Esophagus squamous epithelium (tissue), 5 donors: ENCODE results near the gene ITGB8. TPM values are rescaled to one million over a fixed set of nuclear protein-coding genes. Genes with fewer than 3 reads are reported as not detected.

Source experiments
- DNase-seq: peaks from one replicate; lab custom pipeline; 2025; lab: John Stamatoyannopoulos, UW
- H3K27ac ChIP-seq, 4 donors: fragments of 200-600 bp; sonication (generic); one replicate each; pipeline ENCODE4 v1.5.1; 2016 to 2019; ENCODE audit warnings: mild to moderate bottlenecking in 1 of 4
- H3K27me3 ChIP-seq, 4 donors: fragments of 200-600 bp; sonication (generic); 1 replicate in 3 of 4; 2 replicates in 1 of 4; pipeline versions ENCODE4 v1.5.1 to v1.6.0; 2017 to 2021; ENCODE audit warnings: antibody characterized with exemption in 1 of 4
- H3K36me3 ChIP-seq, 3 donors: fragments of 200-600 bp; sonication (generic); one replicate each; pipeline ENCODE4 v1.5.1; 2016 to 2019
- H3K4me1 ChIP-seq, 3 donors: fragments of 200-600 bp; sonication (generic); one replicate each; pipeline ENCODE4 v1.5.1; 2017 to 2019
- H3K4me3 ChIP-seq, 4 donors: fragments of 200-600 bp; sonication (generic); 1 replicate in 3 of 4; 2 replicates in 1 of 4; pipeline ENCODE4 v1.5.1; 2016 to 2019; ENCODE audit warnings: mild to moderate bottlenecking in 2 of 4, moderate library complexity in 1 of 4
- H3K9me3 ChIP-seq, 3 donors: fragments of 200-600 bp; sonication (generic); one replicate each; pipeline ENCODE4 v1.5.1; 2016 to 2019
- CTCF ChIP-seq, 6 experiments: fragments of 450-650 bp in 4 of 6; fragments of 200-600 bp in 2 of 6; sonication (generic) in 2 of 6; IDR thresholded peaks; one replicate each; pipeline ENCODE4 v1.5.1; 2016 to 2019; ENCODE audit warnings: antibody characterized with exemption in 6 of 6, mild to moderate bottlenecking in 4 of 6, moderate library complexity in 4 of 6
- POLR2A ChIP-seq, 4 donors: fragments of 450-650 bp; IDR thresholded peaks; one replicate each; pipeline ENCODE4 v1.6.1; 2017; ENCODE audit warnings: antibody characterized with exemption in 4 of 4, mild to moderate bottlenecking in 4 of 4, moderate library complexity in 3 of 4
- WGBS, 2 donors: methylation state at CpG; one replicate each; pipeline ENCODE4 v1.1.5; 2018; 5-methylcytosine and 5-hydroxymethylcytosine counted together
- intact Hi-C: fragments of 100-400 bp; cut with DNase I; formaldehyde crosslinking; loops from one replicate; pipeline ENCODE4 v1.15.0; 2022
- total RNA-seq, 4 donors: library from RNA; depleted of rRNA; stranded (reverse); fragments of >200 nt; gene quantifications; one replicate each; pipeline ENCODE4 v1.1.0, GENCODE V29; 2016
- donor health status: DM: yes; HTN: yes; CAD: no.

Gene ITGB8
- total RNA-seq, 4 donors from 2014 or later: 23.5 to 30.6 (median 27.4) TPM

GRCh38 chr7:20441346-20441745 is 110.6 kb downstream of the ITGB8 start:
- WGBS, 2 donors: 69 to 90% methylated on average over 2 to 3 of the region's 4 CpGs
- DNase-seq: no peak
- intact Hi-C loops: no loop called here
- Histone ChIP-seq H3K4me3 (no peak overlapping the region), H3K36me3 (no peaks in the 10 kb centered on the region), H3K27ac (no peak overlapping the region), H3K27me3 (no peaks in the 10 kb centered on the region), H3K4me1 (peaks cover 0 to 18% (median 0%) of the 10 kb centered on the region in 3 donors), H3K9me3 (peaks cover 0 to 14% (median 10%) of the 10 kb centered on the region in 3 donors)
- no peak for TF ChIP-seq CTCF (IDR thresholded peaks at IDR 0.05)
- no peak for TF ChIP-seq POLR2A (IDR thresholded peaks at IDR 0.05)

GRCh38 chr7:20441991-20442441 is 111.3 kb downstream of the ITGB8 start:
- Histone ChIP-seq H3K4me3 (no peak overlapping the region), H3K27ac (no peak overlapping the region), H3K36me3 (no peaks in the 10 kb centered on the region), H3K27me3 (no peaks in the 10 kb centered on the region), H3K9me3 (peaks cover 0 to 14% (median 10%) of the 10 kb centered on the region in 3 donors), H3K4me1 (peaks cover 0 to 18% (median 0%) of the 10 kb centered on the region in 3 donors)
- WGBS, 2 donors: 25 to 59% methylated on average over 3 of the region's 3 CpGs
- no peak for DNase-seq
- intact Hi-C loops: no loop called here
- TF ChIP-seq POLR2A (IDR thresholded peaks at IDR 0.05): no peak
- no peak for TF ChIP-seq CTCF (IDR thresholded peaks at IDR 0.05)

GRCh38 chr7:20442951-20443350 is 112.3 kb downstream of the ITGB8 start:
- intact Hi-C loops: no loop called here
- WGBS, 2 donors: 88% methylated on average over 7 of the region's 8 CpGs; no CpG with 5 or more reads in 1 of the 2 donors
- no peaks in the 10 kb centered on the region for H3K36me3 ChIP-seq
- H3K27ac ChIP-seq: no peak overlapping the region
- peaks cover 0 to 18% (median 0%) of the 10 kb centered on the region in 3 donors for H3K4me1 ChIP-seq
- TF ChIP-seq CTCF (IDR thresholded peaks at IDR 0.05) (no peak), POLR2A (IDR thresholded peaks at IDR 0.05) (no peak)
- no peaks in the 10 kb centered on the region for H3K27me3 ChIP-seq
- H3K4me3 ChIP-seq: no peak overlapping the region
- DNase-seq: no peak
- H3K9me3 ChIP-seq: peaks cover 0 to 14% (median 10%) of the 10 kb centered on the region in 3 donors

- no peaks in the 10 kb centered on the region for H3K27me3 ChIP-seq
- no peaks in the 10 kb centered on the region for H3K36me3 ChIP-seq
- DNase-seq: no peak
- peaks cover 0 to 14% (median 10%) of the 10 kb centered on the region in 3 donors for H3K9me3 ChIP-seq
- peak overlapping the region in 2 of 4 donors; percentile 9 to 25 for H3K27ac ChIP-seq
- H3K4me1 ChIP-seq: peaks cover 0 to 9% (median 0%) of the 10 kb centered on the region in 3 donors
- intact Hi-C loops: no loop called here
- TF ChIP-seq POLR2A (IDR thresholded peaks at IDR 0.05) (no peak), CTCF (IDR thresholded peaks at IDR 0.05) (no peak)
- no peak overlapping the region for H3K4me3 ChIP-seq
- 33 to 55% methylated on average over 2 of the region's 2 CpGs for WGBS, 2 donors
Observed at GRCh38 chr7:20444030-20444800, 113.5 kb downstream of the ITGB8 start.

- TF ChIP-seq CTCF (IDR thresholded peaks at IDR 0.05) (no peak), POLR2A (IDR thresholded peaks at IDR 0.05) (no peak)
- 33 to 39% methylated on average over 2 of the region's 2 CpGs for WGBS, 2 donors
- H3K27me3 ChIP-seq: no peaks in the 10 kb centered on the region
- no peak for DNase-seq
- peaks cover 0 to 14% (median 10%) of the 10 kb centered on the region in 3 donors for H3K9me3 ChIP-seq
- no peaks in the 10 kb centered on the region for H3K36me3 ChIP-seq
- no peak overlapping the region for H3K4me3 ChIP-seq
- intact Hi-C loops: no loop called here
- H3K4me1 ChIP-seq: peaks cover 0 to 2% (median 0%) of the 10 kb centered on the region in 3 donors
- H3K27ac ChIP-seq: no peak overlapping the region
Observed at GRCh38 chr7:20447021-20447650, 116.4 kb downstream of the ITGB8 start.
